HepG2 (cell line): ENCODE results near the gene EFEMP2. TPM values are rescaled to one million over a fixed set of nuclear protein-coding genes. Genes with fewer than 3 reads are reported as not detected.

ENCODE experiments used
- BHLHE40 ChIP-seq: IDR thresholded peaks from 2 replicates; pipeline ENCODE4 v1.6.1; 2011; ENCODE audit warnings: low read length, improper control_type of control experiment
- CCDC6 ChIP-seq: sonication (generic); formaldehyde crosslinking; IDR thresholded peaks from 2 replicates; pipeline ENCODE4 v1.8.1; 2022; ENCODE audit warnings: mild to moderate bottlenecking, missing genetic modification reagents, moderate library complexity
- CHD2 ChIP-seq: IDR thresholded peaks from 2 replicates; pipeline ENCODE4 v1.6.1; 2011; ENCODE audit warnings: low read depth, low read length, improper control_type of control experiment
- FOXK2 ChIP-seq: fragments of 450-650 bp; IDR thresholded peaks from 2 replicates; pipeline ENCODE4 v1.6.1; 2016
- FOXO1 ChIP-seq: sonication (generic); formaldehyde crosslinking; IDR thresholded peaks from 2 replicates; pipeline ENCODE4 v1.4.0; 2020; ENCODE audit warnings: missing genetic modification reagents
- GTF2F1 ChIP-seq: fragments of 150-350 bp; IDR thresholded peaks from 2 replicates; pipeline ENCODE4 v1.6.1; 2014; ENCODE audit warnings: low read length
- HOXA9 ChIP-seq: sonication (generic); formaldehyde crosslinking; IDR thresholded peaks from 2 replicates; pipeline ENCODE4 v1.8.1; 2022; ENCODE audit warnings: missing genetic modification reagents, mild to moderate bottlenecking, moderate library complexity, borderline replicate concordance
- IRF2 ChIP-seq: IDR thresholded peaks from 2 replicates; pipeline ENCODE4 v1.6.1; 2018; ENCODE audit warnings: missing genetic modification reagents, missing compliant biosample characterization
- KLF11 ChIP-seq: IDR thresholded peaks from 2 replicates; pipeline ENCODE4 v1.6.1; 2016; ENCODE audit warnings: missing compliant biosample characterization
- POLR2AphosphoS5 ChIP-seq: IDR thresholded peaks from 2 replicates; pipeline ENCODE4 v1.6.1; 2012; ENCODE audit warnings: low read depth, low read length
- RARG ChIP-seq: sonication (generic); formaldehyde crosslinking; IDR thresholded peaks from 2 replicates; pipeline ENCODE4 v1.4.0; 2020; ENCODE audit warnings: low read depth, mild to moderate bottlenecking, missing genetic modification reagents
- RBM39 ChIP-seq: fragments of 200-400 bp; formaldehyde crosslinking; IDR thresholded peaks from one replicate; pipeline ENCODE4 v1.6.1; 2018; ENCODE audit warnings: antibody characterized with exemption, mild to moderate bottlenecking, low read depth, low read length; ENCODE audit not compliant: poor library complexity, severe bottlenecking
- REL ChIP-seq: sonication (generic); formaldehyde crosslinking; conservative IDR thresholded peaks from 2 replicates; pipeline ENCODE4 v1.8.0; 2022; ENCODE audit warnings: mild to moderate bottlenecking, missing genetic modification reagents, moderate library complexity
- RELA ChIP-seq: sonication (generic); formaldehyde crosslinking; IDR thresholded peaks from 2 replicates; pipeline ENCODE4 v1.4.0; 2020; ENCODE audit warnings: missing genetic modification reagents
- SP4 ChIP-seq: sonication (generic); formaldehyde crosslinking; IDR thresholded peaks from 2 replicates; pipeline ENCODE4 v1.8.1; 2023; ENCODE audit warnings: mild to moderate bottlenecking, missing genetic modification reagents
- TMF1 ChIP-seq: sonication (generic); formaldehyde crosslinking; IDR thresholded peaks from 2 replicates; pipeline ENCODE4 v1.8.1; 2022; ENCODE audit warnings: low read depth, missing genetic modification reagents
- ZFP36L2 ChIP-seq: sonication (generic); formaldehyde crosslinking; IDR thresholded peaks from 2 replicates; pipeline ENCODE4 v1.4.0; 2020; ENCODE audit warnings: missing genetic modification reagents
- ZKSCAN5 ChIP-seq: sonication (generic); formaldehyde crosslinking; IDR thresholded peaks from 2 replicates; pipeline ENCODE4 v1.5.1; 2020; ENCODE audit warnings: mild to moderate bottlenecking, missing genetic modification reagents
- ZNF34 ChIP-seq: sonication (generic); formaldehyde crosslinking; IDR thresholded peaks from 2 replicates; pipeline ENCODE4 v1.4.0; 2020; ENCODE audit warnings: mild to moderate bottlenecking, missing genetic modification reagents, borderline replicate concordance
- ZSCAN12 ChIP-seq: sonication (generic); formaldehyde crosslinking; IDR thresholded peaks from 2 replicates; pipeline ENCODE4 v1.9.0; 2021; ENCODE audit warnings: mild to moderate bottlenecking, missing genetic modification reagents
- polyA plus RNA-seq, 8 experiments: library from polyadenylated mRNA; depleted of rRNA in 3 of 8; stranded (reverse) in 7 of 8; unstranded in 1 of 8; fragments of >200 nt; fragmentation: Illumina TruSeq in 4 of 8; extraction: Trizol in 4 of 8; gene quantifications; 2 replicates each; pipeline versions ENCODE4 v1.2.1 to v1.2.3, GENCODE V29; 2011 to 2016; ENCODE audit warnings: low read depth in 4 of 8, missing spikeins in 1 of 8, mixed read lengths in 1 of 8; ENCODE audit not compliant: insufficient read depth in 1 of 8
- total RNA-seq, 5 experiments: library from RNA; depleted of rRNA; stranded (reverse); fragments of >200 nt; fragmentation: Illumina TruSeq; extraction: Trizol; gene quantifications; 2 replicates each; pipeline ENCODE4 v1.2.3, GENCODE V29; 2016; ENCODE audit warnings: low read depth in 1 of 5
- TF ChIP-seq, protein P1 (sequence below): sonication (generic); formaldehyde crosslinking; IDR thresholded peaks from 2 replicates; pipeline ENCODE4 v1.5.0; 2020; ENCODE audit warnings: mild to moderate bottlenecking, missing genetic modification reagents
- TF ChIP-seq, protein P2 (sequence below): sonication (generic); formaldehyde crosslinking; conservative IDR thresholded peaks from 2 replicates; pipeline ENCODE4 v1.8.0; 2022; ENCODE audit warnings: mild to moderate bottlenecking, moderate library complexity, missing genetic modification reagents
- TF ChIP-seq, protein P3 (sequence below): sonication (generic); formaldehyde crosslinking; IDR thresholded peaks from 2 replicates; pipeline ENCODE4 v1.5.0; 2020; ENCODE audit warnings: missing genetic modification reagents
- TF ChIP-seq, protein P4 (sequence below): sonication (generic); formaldehyde crosslinking; conservative IDR thresholded peaks from 2 replicates; pipeline ENCODE4 v1.8.1; 2023; ENCODE audit warnings: missing genetic modification reagents

EFEMP2 gene
- total and polyA plus RNA-seq, 2 of the 13 experiments (the other 11 are each of a cell fraction or from before 2014, with no cell fraction given) = 7.4 to 29.7 TPM

DNA sequence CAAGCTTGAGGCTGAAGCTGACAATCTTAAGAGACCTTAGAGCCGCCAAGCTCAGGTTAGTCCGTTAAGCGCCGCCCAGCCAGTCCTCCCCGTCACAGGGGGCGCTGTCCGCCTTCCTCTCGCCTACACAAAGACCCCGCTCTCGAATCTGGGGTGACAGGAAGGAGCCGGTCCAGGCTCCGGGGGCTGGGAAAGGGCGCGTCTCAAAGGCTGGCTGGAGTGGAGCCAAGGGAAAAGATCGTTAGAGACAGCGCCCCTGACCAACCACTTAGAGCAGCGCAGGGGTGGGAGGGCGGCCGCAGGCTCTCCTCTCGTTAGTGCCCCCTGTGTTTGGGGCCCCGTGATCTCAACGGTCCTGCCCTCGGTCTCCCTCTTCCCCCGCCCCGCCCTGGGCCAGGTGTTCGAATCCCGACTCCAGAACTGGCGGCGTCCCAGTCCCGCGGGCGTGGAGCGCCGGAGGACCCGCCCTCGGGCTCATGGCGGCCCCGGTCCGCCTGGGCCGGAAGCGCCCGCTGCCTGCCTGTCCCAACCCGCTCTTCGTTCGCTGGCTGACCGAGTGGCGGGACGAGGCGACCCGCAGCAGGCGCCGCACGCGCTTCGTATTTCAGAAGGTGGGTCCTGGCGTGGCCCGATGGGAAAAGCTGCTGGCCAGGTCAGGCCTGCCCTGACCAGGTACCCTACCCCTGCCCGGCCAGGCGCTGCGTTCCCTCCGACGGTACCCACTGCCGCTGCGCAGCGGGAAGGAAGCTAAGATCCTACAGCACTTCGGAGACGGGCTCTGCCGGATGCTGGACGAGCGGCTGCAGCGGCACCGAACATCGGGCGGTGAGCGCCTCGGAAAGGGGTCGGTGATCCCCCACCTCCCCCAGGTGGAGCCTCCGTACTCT is 12.1 kb downstream of the EFEMP2 start, which contains the start of gene MUS81 (continued):
- 0 out of 2 replicates have a peak, but pooled peaks have one; percentile 60 for TF ChIP-seq RARG (CRISPR knock-in tag)
- TF ChIP-seq RELA (CRISPR knock-in tag) = no peak
- TF ChIP-seq, protein P1, sequence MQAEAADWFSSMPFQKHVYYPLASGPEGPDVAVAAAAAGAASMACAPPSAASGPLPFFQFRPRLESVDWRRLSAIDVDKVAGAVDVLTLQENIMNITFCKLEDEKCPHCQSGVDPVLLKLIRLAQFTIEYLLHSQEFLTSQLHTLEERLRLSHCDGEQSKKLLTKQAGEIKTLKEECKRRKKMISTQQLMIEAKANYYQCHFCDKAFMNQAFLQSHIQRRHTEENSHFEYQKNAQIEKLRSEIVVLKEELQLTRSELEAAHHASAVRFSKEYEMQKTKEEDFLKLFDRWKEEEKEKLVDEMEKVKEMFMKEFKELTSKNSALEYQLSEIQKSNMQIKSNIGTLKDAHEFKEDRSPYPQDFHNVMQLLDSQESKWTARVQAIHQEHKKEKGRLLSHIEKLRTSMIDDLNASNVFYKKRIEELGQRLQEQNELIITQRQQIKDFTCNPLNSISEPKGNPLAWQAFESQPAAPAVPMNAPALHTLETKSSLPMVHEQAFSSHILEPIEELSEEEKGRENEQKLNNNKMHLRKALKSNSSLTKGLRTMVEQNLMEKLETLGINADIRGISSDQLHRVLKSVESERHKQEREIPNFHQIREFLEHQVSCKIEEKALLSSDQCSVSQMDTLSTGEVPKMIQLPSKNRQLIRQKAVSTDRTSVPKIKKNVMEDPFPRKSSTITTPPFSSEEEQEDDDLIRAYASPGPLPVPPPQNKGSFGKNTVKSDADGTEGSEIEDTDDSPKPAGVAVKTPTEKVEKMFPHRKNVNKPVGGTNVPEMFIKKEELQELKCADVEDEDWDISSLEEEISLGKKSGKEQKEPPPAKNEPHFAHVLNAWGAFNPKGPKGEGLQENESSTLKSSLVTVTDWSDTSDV (CRISPR knock-in tag) = no peak
- TF ChIP-seq ZNF34 (CRISPR knock-in tag) = no peak
- no peak for TF ChIP-seq GTF2F1
- TF ChIP-seq, protein P2, sequence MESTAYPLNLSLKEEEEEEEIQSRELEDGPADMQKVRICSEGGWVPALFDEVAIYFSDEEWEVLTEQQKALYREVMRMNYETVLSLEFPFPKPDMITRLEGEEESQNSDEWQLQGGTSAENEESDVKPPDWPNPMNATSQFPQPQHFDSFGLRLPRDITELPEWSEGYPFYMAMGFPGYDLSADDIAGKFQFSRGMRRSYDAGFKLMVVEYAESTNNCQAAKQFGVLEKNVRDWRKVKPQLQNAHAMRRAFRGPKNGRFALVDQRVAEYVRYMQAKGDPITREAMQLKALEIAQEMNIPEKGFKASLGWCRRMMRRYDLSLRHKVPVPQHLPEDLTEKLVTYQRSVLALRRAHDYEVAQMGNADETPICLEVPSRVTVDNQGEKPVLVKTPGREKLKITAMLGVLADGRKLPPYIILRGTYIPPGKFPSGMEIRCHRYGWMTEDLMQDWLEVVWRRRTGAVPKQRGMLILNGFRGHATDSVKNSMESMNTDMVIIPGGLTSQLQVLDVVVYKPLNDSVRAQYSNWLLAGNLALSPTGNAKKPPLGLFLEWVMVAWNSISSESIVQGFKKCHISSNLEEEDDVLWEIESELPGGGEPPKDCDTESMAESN (CRISPR knock-in tag) = peak; percentile 41
- TF ChIP-seq TMF1 (CRISPR knock-in tag) = no peak
- TF ChIP-seq IRF2 = peak; percentile 77; the same call in 1 of the 2 replicates
- peak; percentile 73; the same call in 1 of the 2 replicates for TF ChIP-seq REL
- peak; percentile 74 for TF ChIP-seq POLR2AphosphoS5
- TF ChIP-seq HOXA9 (CRISPR knock-in tag) = peak; percentile 80; the same call in 1 of the 2 replicates
- no peak for TF ChIP-seq CHD2
- no peak for TF ChIP-seq FOXK2
- TF ChIP-seq, protein P3, sequence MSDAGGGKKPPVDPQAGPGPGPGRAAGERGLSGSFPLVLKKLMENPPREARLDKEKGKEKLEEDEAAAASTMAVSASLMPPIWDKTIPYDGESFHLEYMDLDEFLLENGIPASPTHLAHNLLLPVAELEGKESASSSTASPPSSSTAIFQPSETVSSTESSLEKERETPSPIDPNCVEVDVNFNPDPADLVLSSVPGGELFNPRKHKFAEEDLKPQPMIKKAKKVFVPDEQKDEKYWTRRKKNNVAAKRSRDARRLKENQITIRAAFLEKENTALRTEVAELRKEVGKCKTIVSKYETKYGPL (CRISPR knock-in tag) = 0 out of 2 replicates have a peak, but pooled peaks have one; percentile 12
- TF ChIP-seq ZSCAN12 (CRISPR knock-in tag) = 0 out of 2 replicates have a peak, but pooled peaks have one; percentile 65
- TF ChIP-seq, protein P4, sequence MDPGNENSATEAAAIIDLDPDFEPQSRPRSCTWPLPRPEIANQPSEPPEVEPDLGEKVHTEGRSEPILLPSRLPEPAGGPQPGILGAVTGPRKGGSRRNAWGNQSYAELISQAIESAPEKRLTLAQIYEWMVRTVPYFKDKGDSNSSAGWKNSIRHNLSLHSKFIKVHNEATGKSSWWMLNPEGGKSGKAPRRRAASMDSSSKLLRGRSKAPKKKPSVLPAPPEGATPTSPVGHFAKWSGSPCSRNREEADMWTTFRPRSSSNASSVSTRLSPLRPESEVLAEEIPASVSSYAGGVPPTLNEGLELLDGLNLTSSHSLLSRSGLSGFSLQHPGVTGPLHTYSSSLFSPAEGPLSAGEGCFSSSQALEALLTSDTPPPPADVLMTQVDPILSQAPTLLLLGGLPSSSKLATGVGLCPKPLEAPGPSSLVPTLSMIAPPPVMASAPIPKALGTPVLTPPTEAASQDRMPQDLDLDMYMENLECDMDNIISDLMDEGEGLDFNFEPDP (CRISPR knock-in tag) = 0 out of 2 replicates have a peak, but pooled peaks have one; percentile 55
- no peak for TF ChIP-seq BHLHE40
- TF ChIP-seq RBM39 = peak; percentile 75
- TF ChIP-seq ZKSCAN5 (CRISPR knock-in tag) = no peak
- TF ChIP-seq ZFP36L2 (CRISPR knock-in tag) = no peak
- no peak for TF ChIP-seq FOXO1
- TF ChIP-seq KLF11 (CRISPR knock-in tag) = no peak
- no peak for TF ChIP-seq CCDC6 (CRISPR knock-in tag)
- TF ChIP-seq SP4 = peak; percentile 70; the same call in 1 of the 2 replicates
